IMR-90 (cell line): Measurements from ENCODE around the gene MS4A12. TPM values are rescaled to one million over a fixed set of nuclear protein-coding genes. Genes with fewer than 3 reads are reported as not detected.

ENCODE experiments used
- ATAC-seq: fragments of 200-7000 bp; cut with Tn5 transposase; 2 replicates; pipeline ENCODE4 v1.9.1; 2020; ENCODE audit warnings: low read depth, mild to moderate bottlenecking, moderate library complexity
- BruUV-seq: library from RNA; stranded (reverse); fragments of 400-500 nt; replicated peaks from 2 replicates; lab custom pipeline; 2021; lab: Mats Ljungman, UMichigan
- CTCF ChIA-PET: fragments of 300-600 bp; formaldehyde crosslinking; extraction: SDS; loops from one replicate; lab custom pipeline; 2021; ENCODE audit warnings: antibody characterized with exemption; lab: Yijun Ruan, JAX
- POLR2A ChIA-PET: fragments of 300-600 bp; sonication (Branson Sonifier 250); formaldehyde crosslinking; loops from one replicate; lab custom pipeline; 2022; ENCODE audit warnings: antibody characterized with exemption; ENCODE audit not compliant: unreplicated experiment; lab: Charles Lee
- DNase-seq: peaks from one replicate; pipeline ENCODE4 v3.0.0; 2013
- H2AFZ ChIP-seq: replicated peaks from 2 replicates; pipeline ENCODE3; 2013; ENCODE audit warnings: low read length, mild to moderate bottlenecking; ENCODE audit not compliant: poor library complexity
- H2AK5ac ChIP-seq: 2 replicates; pipeline ENCODE4 v1.6.1; 2013; ENCODE audit warnings: low read depth, low read length, inconsistent platforms
- H2AK9ac ChIP-seq: replicated peaks from 2 replicates; pipeline ENCODE3; 2013; ENCODE audit warnings: mild to moderate bottlenecking, low read depth, low read length, moderate library complexity; ENCODE audit not compliant: poor library complexity
- H2BK120ac ChIP-seq: 2 replicates; pipeline ENCODE4 v1.6.1; 2013; ENCODE audit warnings: low read depth, low read length, inconsistent platforms
- H2BK15ac ChIP-seq: 3 replicates; pipeline ENCODE4 v1.6.1; 2013; ENCODE audit warnings: low read depth, low read length, inconsistent platforms
- H2BK20ac ChIP-seq: 2 replicates; pipeline ENCODE4 v1.6.1; 2013; ENCODE audit warnings: low read depth, mild to moderate bottlenecking, inconsistent platforms, low read length, moderate library complexity
- H2BK5ac ChIP-seq: 2 replicates; pipeline ENCODE4 v1.6.1; 2013; ENCODE audit warnings: mild to moderate bottlenecking, low read depth, low read length, inconsistent platforms; ENCODE audit not compliant: poor library complexity, severe bottlenecking
- H3K14ac ChIP-seq: replicated peaks from 2 replicates; pipeline ENCODE4 v1.6.1; 2013; ENCODE audit warnings: low read depth, low read length, inconsistent platforms
- H3K18ac ChIP-seq: 2 replicates; pipeline ENCODE4 v1.6.1; 2013; ENCODE audit warnings: low read depth, low read length, control low read depth
- H3K23ac ChIP-seq: 2 replicates; pipeline ENCODE4 v1.6.1; 2013; ENCODE audit warnings: low read depth, low read length, inconsistent platforms
- H3K27ac ChIP-seq: 2 replicates; pipeline ENCODE4 v1.5.1; 2013; ENCODE audit warnings: mild to moderate bottlenecking, control low read depth, low read length; ENCODE audit not compliant: insufficient read depth
- H3K27me3 ChIP-seq: 2 replicates; pipeline ENCODE4 v1.6.1; 2013; ENCODE audit warnings: low read length; ENCODE audit not compliant: control insufficient read depth, insufficient read depth
- H3K36me3 ChIP-seq: 2 replicates; pipeline ENCODE4 v1.6.1; 2013; ENCODE audit warnings: low read length, mixed read lengths; ENCODE audit not compliant: control insufficient read depth, insufficient read depth
- H3K4ac ChIP-seq: 2 replicates; pipeline ENCODE4 v1.6.1; 2013; ENCODE audit warnings: low read depth, low read length, inconsistent platforms
- H3K4me1 ChIP-seq: 2 replicates; pipeline ENCODE4 v1.6.1; 2013; ENCODE audit warnings: low read length, mixed read lengths; ENCODE audit not compliant: control insufficient read depth, insufficient read depth
- H3K4me2 ChIP-seq: 2 replicates; pipeline ENCODE4 v1.6.1; 2013; ENCODE audit warnings: low read depth, mild to moderate bottlenecking, control low read depth, low read length, moderate library complexity
- H3K4me3 ChIP-seq: 2 replicates; pipeline ENCODE4 v1.5.1; 2013; ENCODE audit warnings: low read depth, mild to moderate bottlenecking, control low read depth, low read length, moderate library complexity; ENCODE audit not compliant: insufficient read depth
- H3K56ac ChIP-seq: 2 replicates; pipeline ENCODE4 v1.6.1; 2013; ENCODE audit warnings: low read length, inconsistent platforms; ENCODE audit not compliant: insufficient read depth; ENCODE audit errors: extremely low read depth
- H3K79me1 ChIP-seq, 2 experiments: 2 replicates each; pipeline ENCODE4 v1.6.1; 2013; ENCODE audit warnings: low read length in 2 of 2, inconsistent platforms in 1 of 2, low read depth in 1 of 2
- H3K9ac ChIP-seq: 2 replicates; pipeline ENCODE4 v1.6.1; 2013; ENCODE audit warnings: low read depth, low read length, control low read depth
- H3K9me1 ChIP-seq: 2 replicates; pipeline ENCODE4 v1.6.1; 2013; ENCODE audit warnings: low read length, inconsistent platforms; ENCODE audit not compliant: insufficient read depth
- H3K9me3 ChIP-seq: 2 replicates; pipeline ENCODE4 v1.6.1; 2013; ENCODE audit warnings: low read length; ENCODE audit not compliant: control insufficient read depth, insufficient read depth
- H4K20me1 ChIP-seq: 2 replicates; pipeline ENCODE4 v1.6.1; 2013; ENCODE audit warnings: low read length, inconsistent platforms; ENCODE audit not compliant: insufficient read depth
- H4K5ac ChIP-seq: 2 replicates; pipeline ENCODE4 v1.6.1; 2013; ENCODE audit warnings: mild to moderate bottlenecking, low read depth, low read length, control low read depth
- H4K8ac ChIP-seq, 2 experiments: 2 replicates each; pipeline ENCODE4 v1.6.1; 2013; ENCODE audit warnings: low read depth in 2 of 2, low read length in 2 of 2, control low read depth in 1 of 2, inconsistent platforms in 1 of 2
- H4K91ac ChIP-seq: 2 replicates; pipeline ENCODE4 v1.6.1; 2013; ENCODE audit warnings: low read depth, low read length, inconsistent platforms; ENCODE audit not compliant: insufficient read depth
- BHLHE40 ChIP-seq: fragments of 150-350 bp; IDR thresholded peaks from 2 replicates; pipeline ENCODE4 v1.6.1; 2016; ENCODE audit warnings: mild to moderate bottlenecking, low read depth, low read length
- CEBPB ChIP-seq: IDR thresholded peaks from 2 replicates; pipeline ENCODE4 v1.6.1; 2012; ENCODE audit warnings: low read depth, low read length, improper control_type of control experiment
- ELK1 ChIP-seq: fragments of 150-350 bp; IDR thresholded peaks from 2 replicates; pipeline ENCODE4 v1.6.1; 2016; ENCODE audit warnings: low read depth, mild to moderate bottlenecking, low read length, moderate library complexity, borderline replicate concordance
- MAZ ChIP-seq: IDR thresholded peaks from 2 replicates; pipeline ENCODE4 v1.6.1; 2012; ENCODE audit warnings: low read depth, mild to moderate bottlenecking, low read length, improper control_type of control experiment, moderate library complexity, borderline replicate concordance
- MXI1 ChIP-seq: IDR thresholded peaks from 2 replicates; pipeline ENCODE4 v1.6.1; 2012; ENCODE audit warnings: low read depth, mild to moderate bottlenecking, low read length, moderate library complexity, borderline replicate concordance
- POLR2A ChIP-seq: IDR thresholded peaks from 2 replicates; pipeline ENCODE4 v1.6.1; 2012; ENCODE audit warnings: mild to moderate bottlenecking, low read depth, low read length
- RAD21 ChIP-seq: IDR thresholded peaks from 2 replicates; pipeline ENCODE4 v1.6.1; 2012; ENCODE audit warnings: low read length, improper control_type of control experiment
- RCOR1 ChIP-seq: IDR thresholded peaks from 2 replicates; pipeline ENCODE4 v1.6.1; 2012; ENCODE audit warnings: mild to moderate bottlenecking, low read length, improper control_type of control experiment; ENCODE audit not compliant: insufficient replicate concordance
- SMC3 ChIP-seq: fragments of 150-350 bp; IDR thresholded peaks from 2 replicates; pipeline ENCODE4 v1.6.1; 2016; ENCODE audit warnings: low read depth, mild to moderate bottlenecking, antibody characterized with exemption, low read length, moderate library complexity
- USF2 ChIP-seq: fragments of 150-350 bp; IDR thresholded peaks from 2 replicates; pipeline ENCODE4 v1.6.1; 2017; ENCODE audit warnings: mild to moderate bottlenecking, antibody characterized with exemption, low read length, low read depth
- dilution Hi-C: fragments of 300-500 bp; cut with HindIII; formaldehyde crosslinking; loops from one replicate; pipeline ENCODE4 v1.14.3; 2018; ENCODE audit warnings: low sequenced_read_pairs; ENCODE audit not compliant: unreplicated experiment
- in situ Hi-C: fragments of 300-500 bp; cut with MboI; formaldehyde crosslinking; loops from 3 replicates; pipeline ENCODE4 v1.14.3; 2019; ENCODE audit warnings: low sequenced_read_pairs, inconsistent platforms, mixed read lengths
- intact Hi-C: fragments of 100-400 bp; cut with micrococcal nuclease; formaldehyde crosslinking; loops from 2 replicates; pipeline ENCODE4 v1.10.0; 2022
- polyA plus RNA-seq, 3 experiments: library from polyadenylated mRNA; depleted of rRNA; stranded (reverse); fragments of >200 nt; gene quantifications; 2 replicates each; pipeline ENCODE4 v1.2.3, GENCODE V29; 2012; ENCODE audit warnings: low replicate concordance in 1 of 3
- total RNA-seq: library from RNA; depleted of rRNA; stranded (reverse); fragments of >200 nt; gene quantifications from 2 replicates; pipeline ENCODE4 v1.2.3, GENCODE V29; 2012

The MS4A12 gene
- total and polyA plus RNA-seq, 2 of the 4 experiments (the other 2 are of a cell fraction), result not detected

GRCh38 chr11:60447846-60448245, 44.7 kb upstream of the MS4A12 start:
- no peaks in the 10 kb centered on the region for H3K9me3 ChIP-seq
- no peak overlapping the region for H3K27ac ChIP-seq
- no peaks in the 10 kb centered on the region for H3K4me1 ChIP-seq
- no peak overlapping the region for H3K4me3 ChIP-seq
- no peak overlapping the region for H2BK15ac ChIP-seq
- H2BK5ac ChIP-seq, result no peak overlapping the region
- H3K79me1 ChIP-seq, result no peaks in the 10 kb centered on the region
- no peak overlapping the region for H2AFZ ChIP-seq
- H3K4me2 ChIP-seq, result no peak overlapping the region
- no peak overlapping the region for H3K56ac ChIP-seq
- H4K20me1 ChIP-seq, result no peaks in the 10 kb centered on the region
- intact Hi-C loops (no loop called here), dilution Hi-C loops (no loop called here), in situ Hi-C loops (no loop called here)
- no peak overlapping the region for H2AK5ac ChIP-seq
- H3K23ac ChIP-seq, result no peak overlapping the region
- no peak overlapping the region for H2BK120ac ChIP-seq
- H2BK20ac ChIP-seq, result no peak overlapping the region
- no peaks in the 10 kb centered on the region for H3K36me3 ChIP-seq
- H3K9me1 ChIP-seq, result no peaks in the 10 kb centered on the region
- H3K9ac ChIP-seq, result no peak overlapping the region
- no peak overlapping the region for H4K8ac ChIP-seq
- H4K5ac ChIP-seq, result no peak overlapping the region
- H2AK9ac ChIP-seq, result no peak overlapping the region
- no peak overlapping the region for H3K4ac ChIP-seq
- TF ChIP-seq RAD21 (no peak), ELK1 (no peak), USF2 (no peak), CEBPB (no peak), SMC3 (no peak), MAZ (no peak), RCOR1 (no peak), BHLHE40 (no peak), POLR2A (no peak), MXI1 (no peak)
- H4K91ac ChIP-seq, result no peak overlapping the region
- BruUV-seq, result no TSS peak
- no peak overlapping the region for H3K14ac ChIP-seq
- no peaks in the 10 kb centered on the region for H3K27me3 ChIP-seq
- CTCF ChIA-PET, result no interaction called here
- POLR2A ChIA-PET, result no interaction called here
- H3K18ac ChIP-seq, result no peak overlapping the region
- DNase-seq (no peak), ATAC-seq (no peak)
